GM18517 (cell line): Measurements from ENCODE around the gene BTBD17.
"Not testable (repeated sequence)": the region's sequence is repeated elsewhere in the genome, so short reads cannot be mapped to it uniquely, and the experiment has no call there.

Experiments used
- ATAC-seq: cut with Tn5 transposase; IDR thresholded peaks from one replicate; pipeline ENCODE4 v1.9.1; 2021; ENCODE audit warnings: mild to moderate bottlenecking, moderate library complexity; ENCODE audit not compliant: unreplicated experiment

Gene BTBD17, protein sequence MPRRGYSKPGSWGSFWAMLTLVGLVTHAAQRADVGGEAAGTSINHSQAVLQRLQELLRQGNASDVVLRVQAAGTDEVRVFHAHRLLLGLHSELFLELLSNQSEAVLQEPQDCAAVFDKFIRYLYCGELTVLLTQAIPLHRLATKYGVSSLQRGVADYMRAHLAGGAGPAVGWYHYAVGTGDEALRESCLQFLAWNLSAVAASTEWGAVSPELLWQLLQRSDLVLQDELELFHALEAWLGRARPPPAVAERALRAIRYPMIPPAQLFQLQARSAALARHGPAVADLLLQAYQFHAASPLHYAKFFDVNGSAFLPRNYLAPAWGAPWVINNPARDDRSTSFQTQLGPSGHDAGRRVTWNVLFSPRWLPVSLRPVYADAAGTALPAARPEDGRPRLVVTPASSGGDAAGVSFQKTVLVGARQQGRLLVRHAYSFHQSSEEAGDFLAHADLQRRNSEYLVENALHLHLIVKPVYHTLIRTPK

DNA sequence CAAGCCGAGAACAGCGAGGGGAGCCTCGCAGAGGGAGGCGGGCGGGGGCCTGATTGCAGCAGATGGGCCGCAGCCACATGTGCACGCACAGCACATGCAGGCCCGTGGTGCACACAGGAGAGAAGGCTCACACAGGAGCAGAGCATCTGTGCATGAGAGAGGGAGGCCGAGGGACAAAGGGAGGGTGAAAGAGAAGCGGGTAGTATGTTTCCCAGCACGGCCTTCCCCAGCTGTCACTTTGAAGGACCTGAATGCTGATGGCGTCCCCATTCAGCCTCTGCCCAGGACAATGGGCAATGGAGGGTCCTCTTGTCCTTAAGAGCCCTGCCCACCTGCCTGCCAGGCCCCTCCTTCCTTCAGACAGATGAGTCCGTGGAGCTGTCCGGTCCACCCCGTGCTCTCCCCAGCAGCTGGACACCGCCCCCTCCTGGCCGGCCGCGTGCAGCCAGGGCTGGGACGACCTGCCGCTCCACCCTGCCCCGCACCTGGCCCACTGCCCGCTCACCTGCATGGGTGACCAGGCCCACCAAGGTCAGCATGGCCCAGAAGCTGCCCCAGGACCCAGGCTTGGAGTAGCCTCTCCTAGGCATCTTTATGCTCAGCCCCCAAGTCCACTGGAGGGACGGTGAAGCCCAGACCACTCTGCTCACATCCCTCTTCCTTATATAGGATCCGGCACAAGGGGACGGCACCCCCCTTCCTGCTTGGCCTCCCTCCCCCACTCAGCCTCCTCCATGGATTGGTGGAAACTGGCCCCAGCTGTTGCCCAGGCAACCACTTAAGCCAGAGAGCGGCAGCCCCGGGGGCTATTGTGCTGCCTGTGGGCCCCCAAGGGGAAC, at the start of gene BTBD17:
BTBD17 (minus strand) TSS at position 639 of the 839 bp plus-strand sequence; CDS start at position 590, 49 bp downstream.
- ATAC-seq = no peak

DNA sequence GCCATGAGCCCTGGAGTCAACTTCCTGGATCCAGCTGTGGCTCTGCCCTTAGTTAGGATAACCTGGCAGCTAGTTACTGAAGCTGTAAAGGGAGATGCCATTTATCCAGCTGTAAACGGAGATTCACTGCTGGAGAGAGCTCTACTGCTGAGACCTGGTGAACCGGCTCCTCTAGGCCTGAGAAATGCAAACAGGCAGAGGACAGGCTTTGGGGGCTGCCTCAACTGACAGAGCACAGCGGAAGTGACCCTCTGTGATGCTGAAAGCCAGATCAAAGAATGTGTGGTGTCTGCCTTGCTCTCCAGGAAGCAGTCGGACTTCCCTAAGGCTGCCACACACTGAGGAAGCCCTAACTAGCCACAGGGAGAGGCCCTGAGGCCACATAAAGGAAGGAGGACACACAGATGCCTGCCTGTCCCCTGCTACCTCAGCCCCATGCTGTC, 48.4 kb upstream of the BTBD17 start:
- ATAC-seq = no peak

- no peak for ATAC-seq
These were observed 47.1 kb upstream of the BTBD17 start for GRCh38 chr17:74408815-74409214.

DNA sequence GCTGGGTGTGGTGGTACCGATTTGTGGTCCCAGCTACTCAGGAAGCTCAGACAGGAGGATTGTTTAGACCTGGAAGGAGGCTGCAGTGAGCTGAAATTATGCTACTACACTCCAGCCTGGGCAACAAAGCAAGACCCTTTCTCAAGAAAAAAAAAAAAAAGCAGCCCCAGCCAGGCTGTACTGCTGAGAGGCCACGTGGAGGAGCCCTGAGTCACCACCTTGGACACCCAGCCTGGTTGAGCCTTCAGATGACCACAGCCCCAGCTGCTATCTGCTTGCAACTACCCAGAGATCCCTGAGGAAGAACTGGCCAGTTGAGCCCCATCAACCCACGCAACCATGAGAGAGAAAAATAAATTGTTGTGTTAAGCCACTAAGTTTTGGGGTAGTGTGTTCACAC, 46.6 kb upstream of the BTBD17 start:
- no peak for ATAC-seq

- ATAC-seq = no peak
These were observed 45.7 kb upstream of the BTBD17 start for GRCh38 chr17:74407384-74407783.

DNA sequence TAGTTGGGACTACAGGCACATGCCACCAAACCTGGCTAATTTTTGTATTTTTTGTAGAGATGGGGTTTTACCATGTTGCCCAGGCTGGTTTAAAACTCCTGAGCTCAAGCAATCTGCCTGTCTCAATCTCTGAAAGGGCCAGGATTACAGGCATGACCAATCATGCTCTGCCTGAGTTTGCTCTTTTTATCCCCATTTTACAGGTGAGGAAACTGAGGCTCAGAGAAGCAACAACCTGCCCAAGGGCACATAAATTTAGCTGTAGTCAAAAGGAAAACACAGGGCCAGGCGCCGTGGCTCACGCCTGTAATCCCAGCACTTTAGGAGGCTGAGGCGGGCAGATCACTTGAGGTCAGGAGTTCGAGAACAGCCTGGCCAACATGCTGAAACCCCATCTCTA, 43.6 kb upstream of the BTBD17 start:
- ATAC-seq = not testable (repeated sequence)

GRCh38 chr17:74404789-74405188, 43.1 kb upstream of the BTBD17 start:
- no peak for ATAC-seq

DNA sequence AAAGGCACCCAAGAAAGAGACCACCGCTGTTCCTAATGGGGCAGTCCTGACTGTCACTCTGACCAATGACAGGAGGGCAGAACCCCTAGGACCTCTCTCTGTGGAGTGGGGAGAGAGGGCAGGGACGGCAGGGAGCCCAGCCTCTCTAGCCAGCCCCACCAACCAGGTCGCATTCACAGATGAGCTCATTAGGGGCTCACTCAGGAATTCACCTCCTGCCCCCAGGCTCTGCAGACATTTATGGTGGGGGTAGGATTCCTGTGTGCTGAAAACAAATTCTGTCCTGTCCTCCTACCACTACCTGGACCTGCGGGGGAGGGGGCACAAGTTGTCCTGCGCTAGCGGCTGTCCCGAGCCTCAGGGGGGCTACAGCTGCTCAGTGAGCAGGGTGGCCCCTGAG, 42.5 kb upstream of the BTBD17 start:
- no peak for ATAC-seq

- ATAC-seq = no peak
These were observed 42.0 kb upstream of the BTBD17 start for GRCh38 chr17:74403512-74404137.

GRCh38 chr17:74402048-74402447, 40.4 kb upstream of the BTBD17 start:
- ATAC-seq = no peak

DNA sequence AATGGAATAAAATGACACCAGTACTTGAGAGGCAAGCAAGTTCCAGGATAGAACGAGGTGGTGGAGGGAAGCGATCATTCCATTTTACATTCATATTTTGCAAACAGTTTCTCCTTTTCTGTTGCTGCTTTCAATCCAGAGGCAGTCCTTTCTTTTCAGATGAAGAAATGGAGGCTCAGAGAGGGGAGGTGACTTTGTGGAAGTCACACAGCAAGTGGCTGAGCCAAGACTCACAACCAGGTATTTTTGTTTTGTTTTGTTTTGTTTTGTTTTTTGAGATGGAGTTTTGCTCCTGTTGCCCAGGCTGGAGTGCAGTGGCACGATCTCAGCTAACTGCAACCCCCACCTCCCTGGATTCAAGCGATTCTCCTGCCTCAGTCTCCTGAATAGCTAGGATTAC, 34.9 kb upstream of the BTBD17 start:
- ATAC-seq = no peak

- ATAC-seq = no peak
These were observed 33.3 kb upstream of the BTBD17 start for GRCh38 chr17:74394977-74395376.

- no peak for ATAC-seq
These were observed 32.7 kb upstream of the BTBD17 start for GRCh38 chr17:74394275-74394950.

DNA sequence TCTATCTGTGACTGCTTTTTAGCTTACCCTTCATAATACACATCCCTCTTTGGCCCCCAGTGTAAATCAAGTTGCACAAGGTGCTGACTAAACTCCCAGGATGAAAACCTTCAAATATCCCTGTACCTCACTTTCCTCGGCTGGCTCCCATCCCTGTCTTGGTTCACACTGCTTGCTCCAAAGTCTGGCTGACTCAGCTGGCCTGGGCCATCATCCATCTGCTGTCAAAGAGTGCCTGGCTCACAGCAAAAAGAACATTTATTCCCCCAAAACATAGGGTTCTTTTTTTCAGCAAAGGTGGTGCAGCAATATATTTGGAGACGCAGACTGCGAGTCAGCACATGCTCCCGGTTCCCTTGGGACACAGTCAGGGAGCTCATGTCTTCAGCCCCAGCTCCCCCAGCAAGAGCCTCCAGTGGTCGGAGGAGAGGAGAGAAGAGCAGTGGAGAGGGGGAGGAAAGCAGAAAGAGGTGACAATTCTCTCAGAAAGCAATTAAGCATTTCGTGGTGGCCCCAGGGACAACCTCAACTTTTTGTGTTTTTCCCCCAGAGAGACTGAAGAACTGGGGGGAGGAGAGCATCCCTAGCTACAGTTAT, 31.8 kb upstream of the BTBD17 start:
- ATAC-seq = no peak

DNA sequence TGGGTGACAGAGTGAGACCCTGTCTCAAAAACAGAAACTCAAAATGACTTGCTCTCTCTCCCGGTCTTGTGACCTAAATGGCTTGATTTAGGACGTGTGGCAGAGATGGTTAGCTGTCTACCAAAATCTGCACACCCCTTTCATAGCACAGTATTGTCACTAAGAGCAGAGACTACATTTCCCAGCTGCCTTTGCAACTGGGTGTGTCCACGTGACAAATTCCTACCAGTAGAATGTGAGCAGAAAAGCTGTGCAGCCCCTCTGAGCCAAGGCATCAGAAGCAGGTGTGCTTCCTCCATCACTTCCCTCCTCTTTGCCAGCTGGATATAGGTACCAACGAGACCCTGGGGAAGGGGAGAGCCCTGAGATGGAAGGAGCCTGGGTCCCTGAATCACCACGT, 31.2 kb upstream of the BTBD17 start:
- ATAC-seq = no peak

GRCh38 chr17:74391771-74392170, 30.1 kb upstream of the BTBD17 start:
- no peak for ATAC-seq

DNA sequence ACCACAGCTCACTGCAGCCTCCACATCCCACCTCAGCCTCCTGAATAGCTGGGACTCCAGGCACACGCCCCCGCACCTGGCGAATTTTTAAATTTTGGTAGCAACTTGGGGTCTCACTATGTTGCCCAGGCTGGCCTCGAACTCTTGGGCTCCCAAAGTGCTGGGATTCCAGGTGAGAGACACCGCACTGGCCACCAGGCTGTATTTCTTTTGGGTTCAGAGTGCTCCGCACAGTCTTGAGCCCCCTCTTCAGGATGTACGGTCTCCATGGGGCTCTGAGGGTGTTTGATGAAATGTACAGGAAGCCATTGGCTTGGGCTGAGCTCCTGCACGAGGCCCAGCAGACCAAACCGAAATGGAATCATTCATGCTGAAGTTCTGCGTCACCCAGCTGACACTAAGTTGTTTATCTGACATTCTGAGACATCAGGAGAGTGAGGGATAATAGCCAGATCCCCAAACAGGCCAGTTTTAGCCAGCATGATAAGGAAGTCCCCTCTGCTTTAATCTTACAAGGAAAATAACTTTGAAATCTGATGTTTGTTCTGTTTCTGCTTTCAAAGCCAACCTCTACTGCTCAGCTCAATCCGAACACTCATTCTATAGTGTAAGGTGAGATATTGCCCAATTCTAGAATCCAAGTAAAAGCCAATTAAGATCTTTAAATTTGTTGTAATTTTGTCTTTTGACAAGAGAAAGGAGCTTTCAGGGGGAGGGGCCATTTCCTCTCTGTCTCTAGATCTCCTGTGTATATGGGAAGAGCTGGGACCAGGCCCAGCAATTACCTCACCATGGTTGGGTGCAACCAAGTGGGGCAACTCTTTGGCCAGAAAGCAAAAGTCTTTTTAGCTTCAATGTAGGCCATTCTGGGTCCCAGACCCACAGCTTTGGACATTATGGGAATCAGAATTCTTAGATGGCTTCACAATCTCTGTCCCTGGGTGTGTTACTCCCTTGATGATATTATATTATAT, 29.3 kb upstream of the BTBD17 start:
- no peak for ATAC-seq

GRCh38 chr17:74389937-74390679, 28.4 kb upstream of the BTBD17 start:
- no peak for ATAC-seq
